ENCODE data around the gene TXLNB. TPM values are rescaled to one million over a fixed set of nuclear protein-coding genes. Genes with fewer than 3 reads are reported as not detected.

Gene TXLNB
- total RNA-seq, 1 donor from 2014 or later, result 0.49 TPM

DNA sequence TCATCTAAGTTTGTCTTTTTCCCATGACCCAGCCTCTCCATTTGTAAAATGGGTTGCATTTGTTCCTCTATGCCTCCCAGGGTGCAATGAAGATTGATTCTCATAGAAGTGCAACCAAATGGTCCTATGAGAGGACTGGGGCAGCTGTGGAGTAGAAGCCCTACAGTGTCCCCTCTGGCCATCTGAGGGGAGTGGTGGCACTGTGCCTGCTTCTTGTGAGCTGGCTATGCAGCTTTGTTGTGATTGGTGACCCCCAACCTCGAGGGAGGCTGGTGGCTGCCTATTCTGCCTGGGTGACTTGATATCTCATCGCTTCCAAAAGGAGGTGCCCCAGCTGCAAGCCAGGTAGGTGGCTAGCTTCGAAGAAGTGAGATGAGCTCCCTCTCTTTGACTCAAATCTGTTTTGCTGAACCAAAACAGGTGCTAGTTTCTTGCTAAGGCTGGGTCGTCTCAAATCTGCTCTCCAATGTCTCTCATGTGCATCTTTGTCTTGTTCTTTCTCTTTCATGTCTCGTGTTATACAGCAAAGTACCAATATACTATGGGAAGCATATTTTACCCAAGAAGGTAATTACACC lies 33.9 kb downstream of the TXLNB start:
- Histone ChIP-seq H3K9me3 (no peaks in the 10 kb centered on the region), H3K4me1 (no peaks in the 10 kb centered on the region), H3K27ac (no peak overlapping the region), H3K36me3 (no peaks in the 10 kb centered on the region), H3K27me3 (no peaks in the 10 kb centered on the region), H3K4me3 (no peak overlapping the region)
- TF ChIP-seq CTCF (IDR thresholded peaks at IDR 0.05) (no peak), POLR2AphosphoS5 (IDR thresholded peaks at IDR 0.05; ENCODE audit: insufficient read depth in 1 of 2, low read depth in 1 of 2) (no peak), POLR2A (IDR thresholded peaks at IDR 0.05) (no peak)
- DNase-seq (ENCODE audit: extremely low spot score in 2 of 2), result no peak
- intact Hi-C loops (cut with DNase I), result no loop called here

- DNase-seq (ENCODE audit: extremely low spot score in 2 of 2), result no peak
- Histone ChIP-seq H3K9me3 (no peaks in the 10 kb centered on the region), H3K27ac (no peak overlapping the region), H3K4me1 (no peaks in the 10 kb centered on the region), H3K36me3 (no peaks in the 10 kb centered on the region), H3K4me3 (no peak overlapping the region), H3K27me3 (no peaks in the 10 kb centered on the region)
- TF ChIP-seq POLR2AphosphoS5 (IDR thresholded peaks at IDR 0.05; ENCODE audit: insufficient read depth in 1 of 2, low read depth in 1 of 2), result no peak
- no peak for TF ChIP-seq CTCF (IDR thresholded peaks at IDR 0.05)
- TF ChIP-seq POLR2A (IDR thresholded peaks at IDR 0.05), result no peak
- intact Hi-C loops (cut with DNase I), result no loop called here
Measured at GRCh38 chr6:139257291-139257690, 34.5 kb downstream of the TXLNB start.

GRCh38 chr6:139256087-139256486 lies 35.7 kb downstream of the TXLNB start:
- H3K4me3 ChIP-seq, result no peak overlapping the region
- H3K9me3 ChIP-seq, result no peaks in the 10 kb centered on the region
- peaks cover 6% of the 10 kb centered on the region for H3K4me1 ChIP-seq
- no peaks in the 10 kb centered on the region for H3K36me3 ChIP-seq
- no peaks in the 10 kb centered on the region for H3K27me3 ChIP-seq
- intact Hi-C loops (cut with DNase I), result no loop called here
- no peak overlapping the region for H3K27ac ChIP-seq
- DNase-seq (ENCODE audit: extremely low spot score in 2 of 2), result no peak
- TF ChIP-seq POLR2A (IDR thresholded peaks at IDR 0.05) (no peak), POLR2AphosphoS5 (IDR thresholded peaks at IDR 0.05; ENCODE audit: insufficient read depth in 1 of 2, low read depth in 1 of 2) (no peak), CTCF (IDR thresholded peaks at IDR 0.05) (no peak)

GRCh38 chr6:139254196-139254595 lies 37.6 kb downstream of the TXLNB start:
- no peaks in the 10 kb centered on the region for H3K9me3 ChIP-seq
- no peak for DNase-seq (ENCODE audit: extremely low spot score in 2 of 2)
- H3K27me3 ChIP-seq, result no peaks in the 10 kb centered on the region
- H3K4me1 ChIP-seq, result peaks cover 15% of the 10 kb centered on the region
- no peak for TF ChIP-seq POLR2AphosphoS5 (IDR thresholded peaks at IDR 0.05; ENCODE audit: insufficient read depth in 1 of 2, low read depth in 1 of 2)
- no peak for TF ChIP-seq CTCF (IDR thresholded peaks at IDR 0.05)
- no peak for TF ChIP-seq POLR2A (IDR thresholded peaks at IDR 0.05)
- intact Hi-C loops (cut with DNase I), result no loop called here
- H3K4me3 ChIP-seq, result no peak overlapping the region
- H3K27ac ChIP-seq, result no peak overlapping the region
- H3K36me3 ChIP-seq, result no peaks in the 10 kb centered on the region

DNA sequence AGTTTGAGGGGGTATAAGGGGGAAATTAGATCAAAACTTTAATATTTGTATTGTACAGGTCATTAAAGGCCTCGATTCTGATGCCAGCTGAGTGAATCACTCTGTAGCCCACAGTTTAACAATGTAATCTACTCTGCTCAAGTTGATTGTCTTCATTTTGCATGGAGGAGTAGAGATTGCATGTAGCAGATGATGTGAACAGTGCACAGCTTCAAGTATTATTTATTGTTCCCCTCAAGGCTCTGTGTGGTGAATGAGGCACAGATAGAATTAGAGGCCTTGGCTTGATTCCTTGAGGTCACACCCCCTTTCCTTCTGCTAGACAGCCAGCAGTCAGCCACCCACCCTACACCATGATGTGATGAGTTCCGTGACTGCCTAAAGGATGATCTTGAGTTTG lies 38.1 kb downstream of the TXLNB start:
- H3K27ac ChIP-seq, result no peak overlapping the region
- no peak overlapping the region for H3K4me3 ChIP-seq
- peaks cover 15% of the 10 kb centered on the region for H3K4me1 ChIP-seq
- no peaks in the 10 kb centered on the region for H3K36me3 ChIP-seq
- no peak for DNase-seq (ENCODE audit: extremely low spot score in 2 of 2)
- H3K27me3 ChIP-seq, result no peaks in the 10 kb centered on the region
- no peaks in the 10 kb centered on the region for H3K9me3 ChIP-seq
- TF ChIP-seq CTCF (IDR thresholded peaks at IDR 0.05), result no peak
- TF ChIP-seq POLR2AphosphoS5 (IDR thresholded peaks at IDR 0.05; ENCODE audit: insufficient read depth in 1 of 2, low read depth in 1 of 2), result no peak
- no peak for TF ChIP-seq POLR2A (IDR thresholded peaks at IDR 0.05)
- intact Hi-C loops (cut with DNase I), result no loop called here
